Liver (tissue), 9 donors: ENCODE measurements around the gene ATG4C. TPM values are rescaled to one million over a fixed set of nuclear protein-coding genes. Genes with fewer than 3 reads are reported as not detected.

Experiments used
- DNase-seq: peaks from one replicate; pipeline ENCODE4 v3.0.0-alpha.2; 2017; ENCODE audit warnings: low spot score
- H3K27ac ChIP-seq, 2 donors: one replicate each; pipeline ENCODE4 v1.7.0; 2013; ENCODE audit warnings: inconsistent platforms in 2 of 2, low read length in 2 of 2, control low read depth in 1 of 2, low read depth in 1 of 2, mild to moderate bottlenecking in 1 of 2
- H3K27me3 ChIP-seq, 4 donors: one replicate each; pipeline versions ENCODE4 v1.6.1 to v1.7.0; 2013; ENCODE audit warnings: low read length in 3 of 4, inconsistent platforms in 1 of 4, mild to moderate bottlenecking in 1 of 4, moderate library complexity in 1 of 4; ENCODE audit not compliant: control insufficient read depth in 4 of 4, insufficient read depth in 4 of 4
- H3K36me3 ChIP-seq, 4 donors: one replicate each; pipeline versions ENCODE4 v1.6.1 to v1.7.0; 2013; ENCODE audit warnings: low read length in 3 of 4, mild to moderate bottlenecking in 3 of 4, low read depth in 1 of 4, moderate library complexity in 1 of 4; ENCODE audit not compliant: control insufficient read depth in 4 of 4, insufficient read depth in 3 of 4
- H3K4me1 ChIP-seq, 4 donors: one replicate each; pipeline versions ENCODE4 v1.6.1 to v1.7.0; 2013; ENCODE audit warnings: low read length in 3 of 4, mild to moderate bottlenecking in 3 of 4, moderate library complexity in 1 of 4; ENCODE audit not compliant: control insufficient read depth in 4 of 4, insufficient read depth in 4 of 4
- H3K4me3 ChIP-seq, 3 donors: one replicate each; pipeline versions ENCODE4 v1.6.1 to v1.7.0; 2013; ENCODE audit warnings: low read length in 3 of 3, control low read depth in 1 of 3, low read depth in 1 of 3, mild to moderate bottlenecking in 1 of 3
- H3K9ac ChIP-seq, 2 donors: one replicate each; pipeline ENCODE4 v1.7.0; 2013; ENCODE audit warnings: low read length in 2 of 2, mild to moderate bottlenecking in 2 of 2, moderate library complexity in 2 of 2, control low read depth in 1 of 2, low read depth in 1 of 2
- H3K9me3 ChIP-seq, 4 donors: one replicate each; pipeline versions ENCODE4 v1.6.1 to v1.7.0; 2013; ENCODE audit warnings: low read length in 3 of 4; ENCODE audit not compliant: control insufficient read depth in 4 of 4
- EGR1 ChIP-seq, 2 donors: IDR thresholded peaks; 2 replicates each; pipeline ENCODE4 v1.6.1; 2016 to 2018; ENCODE audit warnings: antibody characterized with exemption in 2 of 2, low read depth in 2 of 2
- FOXA1 ChIP-seq: IDR thresholded peaks from 2 replicates; pipeline ENCODE4 v1.6.1; 2016; ENCODE audit warnings: antibody characterized with exemption
- FOXA2 ChIP-seq: IDR thresholded peaks from 2 replicates; pipeline ENCODE4 v1.6.1; 2016; ENCODE audit warnings: antibody characterized with exemption
- GABPA ChIP-seq, 2 donors: IDR thresholded peaks in 1 of 2; conservative IDR thresholded peaks in 1 of 2; 2 replicates each; pipeline ENCODE4 v1.6.1; 2016; ENCODE audit warnings: antibody characterized with exemption in 2 of 2, mild to moderate bottlenecking in 1 of 2, moderate library complexity in 1 of 2
- HNF4A ChIP-seq, 2 donors: conservative IDR thresholded peaks; 2 replicates each; pipeline ENCODE4 v1.6.1; 2016; ENCODE audit warnings: antibody characterized with exemption in 2 of 2, mild to moderate bottlenecking in 2 of 2
- HNF4G ChIP-seq: IDR thresholded peaks from 2 replicates; pipeline ENCODE4 v1.6.1; 2016; ENCODE audit warnings: antibody characterized with exemption
- JUND ChIP-seq, 2 donors: IDR thresholded peaks; 2 replicates each; pipeline ENCODE4 v1.6.1; 2016; ENCODE audit warnings: antibody characterized with exemption in 2 of 2
- NR2F2 ChIP-seq: IDR thresholded peaks from 2 replicates; pipeline ENCODE4 v1.6.1; 2016; ENCODE audit warnings: antibody characterized with exemption
- RAD21 ChIP-seq, 2 donors: IDR thresholded peaks; 2 replicates each; pipeline ENCODE4 v1.6.1; 2016; ENCODE audit warnings: antibody characterized with exemption in 2 of 2, mild to moderate bottlenecking in 2 of 2
- RXRA ChIP-seq, 2 donors: IDR thresholded peaks; 2 replicates each; pipeline ENCODE4 v1.6.1; 2017 to 2018; ENCODE audit warnings: antibody characterized with exemption in 2 of 2, mild to moderate bottlenecking in 1 of 2
- SP1 ChIP-seq: IDR thresholded peaks from 2 replicates; pipeline ENCODE4 v1.6.1; 2018; ENCODE audit warnings: antibody characterized with exemption, mild to moderate bottlenecking
- TAF1 ChIP-seq: conservative IDR thresholded peaks from 2 replicates; pipeline ENCODE4 v1.6.1; 2016; ENCODE audit warnings: antibody characterized with exemption, mild to moderate bottlenecking
- YY1 ChIP-seq: IDR thresholded peaks from 2 replicates; pipeline ENCODE4 v1.6.1; 2016; ENCODE audit warnings: antibody characterized with exemption, mild to moderate bottlenecking
- WGBS: extraction: QIAGEN DNeasy Blood & Tissue Kit; methylation state at CpG from one replicate; pipeline ENCODE4 v1.1.7; 2013; 5-methylcytosine and 5-hydroxymethylcytosine counted together
- polyA plus RNA-seq, 2 donors: library from polyadenylated mRNA; stranded (reverse) in 1 of 2; unstranded in 1 of 2; fragments of 200-250 nt in 1 of 2; fragments of >200 nt in 1 of 2; fragmentation: Nextera tagmentation in 1 of 2; extraction: Ambion mirVana in 1 of 2; gene quantifications; one replicate each; pipeline versions ENCODE4 v1.2.1 to v1.2.3, GENCODE V29; 2013 to 2015
- total RNA-seq, 2 donors: library from RNA; depleted of rRNA; stranded (reverse); fragments of >200 nt; gene quantifications; one replicate each; pipeline ENCODE4 v1.2.3, GENCODE V29; 2014
- TF ChIP-seq, protein P1 (sequence below): fragments of 150-350 bp; IDR thresholded peaks from 2 replicates; pipeline ENCODE4 v1.5.1; 2017; ENCODE audit warnings: improper control_type of control experiment, low read depth, low read length; ENCODE audit not compliant: missing input control
- TF ChIP-seq, protein P2 (sequence below): IDR thresholded peaks from 2 replicates; pipeline ENCODE4 v1.6.1; 2016; ENCODE audit warnings: antibody characterized with exemption, mild to moderate bottlenecking
- TF ChIP-seq, protein P3 (sequence below): IDR thresholded peaks from 2 replicates; pipeline ENCODE4 v1.6.1; 2016; ENCODE audit warnings: antibody characterized with exemption
- donor health status: healthy.
- donor health status: healthy.
- donor health status: healthy.
- donor health status: healthy.
- donor health status: healthy.

Gene ATG4C
- total and polyA plus RNA-seq, 4 donors, result 3.8 to 8.4 (median 5.2) TPM

DNA sequence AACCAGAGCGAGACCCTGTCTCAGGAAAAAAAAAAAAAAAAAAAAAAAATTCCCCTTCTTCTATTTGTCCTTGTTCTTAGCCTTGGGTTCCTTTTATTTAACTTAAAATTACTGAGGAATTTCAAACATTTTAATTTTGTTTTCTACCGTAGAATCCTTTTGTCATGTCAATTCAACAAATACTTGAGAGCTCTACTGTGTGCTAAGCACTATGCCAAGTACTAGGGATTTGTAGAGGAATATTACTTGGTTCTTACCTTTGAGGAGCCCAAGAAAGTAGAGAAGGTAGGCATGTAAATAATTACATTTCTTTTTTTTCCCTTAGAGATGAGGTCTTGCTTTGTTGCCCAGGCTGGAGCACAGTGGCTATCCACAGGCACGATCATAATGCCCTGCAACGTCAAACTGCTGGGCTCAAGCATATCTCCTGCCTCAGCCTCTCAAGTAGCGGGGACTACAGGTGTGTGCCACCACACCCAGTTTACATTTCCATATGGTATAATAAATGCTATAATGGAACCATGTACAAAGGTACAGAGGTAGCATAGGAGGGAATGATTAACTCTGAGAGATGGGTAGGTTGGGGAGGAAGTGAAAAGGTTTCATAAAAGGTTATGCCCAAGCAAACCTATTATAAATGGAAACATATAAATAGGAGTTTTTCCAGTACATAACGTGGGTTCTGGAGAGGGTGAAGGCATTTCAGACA, 104.0 kb downstream of the ATG4C start:
- 85% methylated on average over 6 of the region's 6 CpGs for WGBS
- H3K4me3 ChIP-seq, result no peak overlapping the region
- H3K36me3 ChIP-seq, result no peaks in the 10 kb centered on the region
- H3K9me3 ChIP-seq, result no peaks in the 10 kb centered on the region
- no peak for DNase-seq
- H3K9ac ChIP-seq, result no peak overlapping the region
- no peaks in the 10 kb centered on the region for H3K27me3 ChIP-seq
- H3K4me1 ChIP-seq, result no peaks in the 10 kb centered on the region
- no peak overlapping the region for H3K27ac ChIP-seq
- TF ChIP-seq YY1 (no peak), HNF4G (no peak), NR2F2 (no peak), FOXA1 (no peak)
- TF ChIP-seq, protein P1, sequence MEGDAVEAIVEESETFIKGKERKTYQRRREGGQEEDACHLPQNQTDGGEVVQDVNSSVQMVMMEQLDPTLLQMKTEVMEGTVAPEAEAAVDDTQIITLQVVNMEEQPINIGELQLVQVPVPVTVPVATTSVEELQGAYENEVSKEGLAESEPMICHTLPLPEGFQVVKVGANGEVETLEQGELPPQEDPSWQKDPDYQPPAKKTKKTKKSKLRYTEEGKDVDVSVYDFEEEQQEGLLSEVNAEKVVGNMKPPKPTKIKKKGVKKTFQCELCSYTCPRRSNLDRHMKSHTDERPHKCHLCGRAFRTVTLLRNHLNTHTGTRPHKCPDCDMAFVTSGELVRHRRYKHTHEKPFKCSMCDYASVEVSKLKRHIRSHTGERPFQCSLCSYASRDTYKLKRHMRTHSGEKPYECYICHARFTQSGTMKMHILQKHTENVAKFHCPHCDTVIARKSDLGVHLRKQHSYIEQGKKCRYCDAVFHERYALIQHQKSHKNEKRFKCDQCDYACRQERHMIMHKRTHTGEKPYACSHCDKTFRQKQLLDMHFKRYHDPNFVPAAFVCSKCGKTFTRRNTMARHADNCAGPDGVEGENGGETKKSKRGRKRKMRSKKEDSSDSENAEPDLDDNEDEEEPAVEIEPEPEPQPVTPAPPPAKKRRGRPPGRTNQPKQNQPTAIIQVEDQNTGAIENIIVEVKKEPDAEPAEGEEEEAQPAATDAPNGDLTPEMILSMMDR, result no peak
- TF ChIP-seq, protein P2, sequence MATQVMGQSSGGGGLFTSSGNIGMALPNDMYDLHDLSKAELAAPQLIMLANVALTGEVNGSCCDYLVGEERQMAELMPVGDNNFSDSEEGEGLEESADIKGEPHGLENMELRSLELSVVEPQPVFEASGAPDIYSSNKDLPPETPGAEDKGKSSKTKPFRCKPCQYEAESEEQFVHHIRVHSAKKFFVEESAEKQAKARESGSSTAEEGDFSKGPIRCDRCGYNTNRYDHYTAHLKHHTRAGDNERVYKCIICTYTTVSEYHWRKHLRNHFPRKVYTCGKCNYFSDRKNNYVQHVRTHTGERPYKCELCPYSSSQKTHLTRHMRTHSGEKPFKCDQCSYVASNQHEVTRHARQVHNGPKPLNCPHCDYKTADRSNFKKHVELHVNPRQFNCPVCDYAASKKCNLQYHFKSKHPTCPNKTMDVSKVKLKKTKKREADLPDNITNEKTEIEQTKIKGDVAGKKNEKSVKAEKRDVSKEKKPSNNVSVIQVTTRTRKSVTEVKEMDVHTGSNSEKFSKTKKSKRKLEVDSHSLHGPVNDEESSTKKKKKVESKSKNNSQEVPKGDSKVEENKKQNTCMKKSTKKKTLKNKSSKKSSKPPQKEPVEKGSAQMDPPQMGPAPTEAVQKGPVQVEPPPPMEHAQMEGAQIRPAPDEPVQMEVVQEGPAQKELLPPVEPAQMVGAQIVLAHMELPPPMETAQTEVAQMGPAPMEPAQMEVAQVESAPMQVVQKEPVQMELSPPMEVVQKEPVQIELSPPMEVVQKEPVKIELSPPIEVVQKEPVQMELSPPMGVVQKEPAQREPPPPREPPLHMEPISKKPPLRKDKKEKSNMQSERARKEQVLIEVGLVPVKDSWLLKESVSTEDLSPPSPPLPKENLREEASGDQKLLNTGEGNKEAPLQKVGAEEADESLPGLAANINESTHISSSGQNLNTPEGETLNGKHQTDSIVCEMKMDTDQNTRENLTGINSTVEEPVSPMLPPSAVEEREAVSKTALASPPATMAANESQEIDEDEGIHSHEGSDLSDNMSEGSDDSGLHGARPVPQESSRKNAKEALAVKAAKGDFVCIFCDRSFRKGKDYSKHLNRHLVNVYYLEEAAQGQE, result no peak
- TF ChIP-seq, protein P3, sequence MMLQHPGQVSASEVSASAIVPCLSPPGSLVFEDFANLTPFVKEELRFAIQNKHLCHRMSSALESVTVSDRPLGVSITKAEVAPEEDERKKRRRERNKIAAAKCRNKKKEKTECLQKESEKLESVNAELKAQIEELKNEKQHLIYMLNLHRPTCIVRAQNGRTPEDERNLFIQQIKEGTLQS, result no peak

DNA sequence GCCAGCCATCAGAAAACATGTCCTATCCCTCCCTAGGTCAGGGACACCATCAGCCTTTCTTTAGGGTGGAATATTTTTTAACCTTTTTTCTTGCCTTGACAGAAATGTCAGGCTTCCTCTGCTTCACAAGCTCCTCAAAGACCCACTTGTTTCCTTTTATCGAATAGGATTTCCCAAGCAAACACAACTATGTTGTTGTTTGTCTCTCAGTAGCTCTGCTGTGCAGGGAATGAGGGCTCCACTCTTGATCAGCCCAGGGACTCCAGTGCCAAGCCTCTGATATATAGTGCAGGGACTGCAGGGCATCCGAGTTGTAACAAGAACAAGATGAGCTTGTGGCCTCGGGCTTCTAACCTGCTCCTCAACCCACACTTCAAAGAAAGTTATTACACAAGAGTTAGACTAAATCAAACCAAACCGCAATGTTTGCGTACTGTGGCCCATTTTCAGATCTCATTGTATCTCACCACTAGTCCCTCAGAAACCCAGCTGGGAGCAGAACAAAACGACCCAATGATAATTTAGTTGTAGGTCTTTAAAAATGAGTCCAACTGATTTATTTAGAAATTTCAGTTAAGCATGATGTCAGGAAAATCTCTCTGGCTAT, 108.1 kb downstream of the ATG4C start:
- no peaks in the 10 kb centered on the region for H3K27me3 ChIP-seq
- H3K27ac ChIP-seq, result no peak overlapping the region
- no peaks in the 10 kb centered on the region for H3K36me3 ChIP-seq
- H3K4me1 ChIP-seq, result no peaks in the 10 kb centered on the region
- no peak overlapping the region for H3K4me3 ChIP-seq
- WGBS, result 58% methylated on average over 6 of the region's 6 CpGs
- no peak for DNase-seq
- H3K9ac ChIP-seq, result no peak overlapping the region
- no peaks in the 10 kb centered on the region for H3K9me3 ChIP-seq
- TF ChIP-seq FOXA1 (no peak), FOXA2 (no peak), GABPA (IDR thresholded peaks at IDR 0.05 in 1 of 2, conservative IDR thresholded peaks at IDR 0.05 in 1 of 2) (no peak), SP1 (no peak), EGR1 (IDR thresholded peaks at IDR 0.05; ENCODE audit: low read depth in 2 of 2) (no peak), JUND (IDR thresholded peaks at IDR 0.05) (no peak), YY1 (no peak), RAD21 (IDR thresholded peaks at IDR 0.05) (no peak), HNF4G (no peak), RXRA (IDR thresholded peaks at IDR 0.05) (no peak), TAF1 (no peak), HNF4A (conservative IDR thresholded peaks at IDR 0.05) (no peak), NR2F2 (no peak)
- TF ChIP-seq, protein P1, result no peak
- TF ChIP-seq, protein P3, result no peak
